ENCODE data around the gene TMEM169.
"Not testable (repeated sequence)": the region's sequence is repeated elsewhere in the genome, so short reads cannot be mapped to it uniquely, and the experiment has no call there.

The TMEM169 gene

DNA sequence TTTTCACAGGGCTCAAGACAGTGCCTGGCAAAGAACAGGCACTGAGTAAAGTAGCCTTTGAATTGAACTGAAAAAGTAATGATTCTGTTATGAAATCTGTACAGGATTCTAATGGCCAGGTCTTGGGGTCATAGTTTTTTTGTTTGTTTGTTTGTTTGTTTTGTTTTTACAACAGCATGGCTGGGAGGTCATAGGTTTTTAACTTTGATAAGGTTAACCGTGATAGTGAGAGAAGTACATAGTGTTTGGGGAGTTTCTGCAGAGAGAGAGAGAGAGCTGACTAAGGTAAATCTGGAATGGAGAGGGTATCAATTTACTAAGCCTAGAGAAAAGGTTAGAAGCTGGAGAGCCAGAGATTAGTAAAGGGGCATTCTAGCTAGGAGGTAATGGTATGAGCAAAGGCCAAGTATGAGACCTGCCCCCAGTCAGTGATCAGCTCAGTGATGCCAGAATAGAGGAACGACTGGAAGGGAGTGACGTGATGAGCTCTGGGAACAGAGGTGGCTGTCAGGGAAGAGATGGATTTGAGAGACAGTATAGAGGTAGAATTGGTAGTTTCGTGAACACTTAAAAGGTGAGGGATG, 53.3 kb downstream of the TMEM169 start:
- no peak for DNase-seq

DNA sequence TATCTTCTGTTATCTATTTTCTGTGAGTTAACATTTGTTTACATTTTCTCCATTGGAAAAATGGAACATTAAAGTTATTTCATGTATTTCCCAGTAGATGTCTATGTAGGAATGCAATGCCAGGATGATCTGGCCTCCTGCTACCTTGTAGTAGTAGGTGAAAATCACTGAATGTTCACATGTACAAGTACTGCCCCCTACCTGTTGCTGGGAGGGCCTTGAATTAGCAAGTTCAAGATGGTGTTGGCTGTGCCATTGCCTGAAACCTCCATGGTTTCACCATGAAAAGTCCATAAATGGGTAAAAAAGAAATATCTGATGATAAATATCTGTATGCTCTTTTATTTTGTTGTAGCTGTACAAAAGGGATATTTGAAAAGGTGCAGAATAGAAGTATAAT, 58.2 kb downstream of the TMEM169 start:
- no peak for DNase-seq

DNA sequence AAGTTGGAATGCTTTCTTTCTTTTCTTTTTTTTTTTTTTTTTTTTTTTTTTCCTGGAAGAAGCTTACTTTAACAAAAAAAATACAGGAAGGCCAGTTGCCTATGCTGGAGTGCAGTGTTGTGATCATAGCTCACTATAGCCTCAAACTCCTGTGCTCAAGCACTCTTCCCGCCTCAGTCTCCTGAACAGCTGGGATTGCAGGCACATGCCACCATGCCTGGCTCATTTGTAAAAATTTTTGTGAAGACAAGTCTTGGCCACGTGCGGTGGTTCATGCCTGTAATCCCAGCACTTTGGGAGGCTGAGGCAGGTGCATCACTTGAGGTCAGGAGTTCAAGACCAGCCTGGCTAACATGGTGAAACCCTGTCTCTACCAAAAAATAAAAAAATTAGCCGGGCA, 59.8 kb downstream of the TMEM169 start:
- not testable (repeated sequence) for DNase-seq

DNA sequence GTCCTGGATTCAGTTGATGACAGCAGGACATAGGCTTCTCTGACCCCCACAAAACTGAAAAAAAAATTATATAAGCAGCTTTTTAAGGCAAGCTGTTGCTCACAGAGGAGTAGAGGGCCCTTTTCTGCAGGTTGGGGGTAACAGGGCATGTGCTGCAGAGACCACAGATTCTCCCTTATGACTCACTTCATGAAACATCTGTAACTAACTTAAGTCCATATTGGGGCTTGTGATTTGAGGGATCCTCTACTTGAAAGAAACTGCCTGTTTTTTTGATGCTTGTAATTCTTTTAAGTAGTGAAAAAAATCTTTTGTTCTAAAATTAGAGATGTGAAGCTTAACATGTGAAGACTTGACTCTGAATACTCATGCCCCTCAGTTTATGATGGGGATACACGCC, 60.8 kb downstream of the TMEM169 start:
- DNase-seq: no peak

- no peak for DNase-seq
These were observed 62.7 kb downstream of the TMEM169 start for GRCh38 chr2:216144372-216144771.

- DNase-seq: no peak
These were observed 63.1 kb downstream of the TMEM169 start for GRCh38 chr2:216144857-216145256.

DNA sequence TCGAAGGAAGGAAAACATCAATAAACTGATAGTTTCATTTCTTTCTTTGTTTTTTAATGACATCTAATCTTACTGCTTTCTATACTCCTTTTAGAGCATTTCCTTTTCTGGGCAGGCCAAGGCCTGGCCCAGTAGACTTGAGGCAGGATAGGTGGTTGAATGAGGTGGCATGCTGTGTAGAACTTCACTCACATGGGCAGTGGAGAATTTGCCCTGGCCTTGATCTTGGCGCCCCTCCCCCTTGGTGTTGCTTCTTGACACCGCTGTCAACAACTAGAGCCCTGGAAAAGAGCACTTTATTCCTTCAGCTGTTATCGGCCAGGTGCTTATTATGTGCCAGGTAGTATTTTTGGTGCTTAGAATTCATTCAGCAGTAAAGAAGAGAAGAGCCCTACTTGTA, 64.9 kb downstream of the TMEM169 start:
- DNase-seq: no peak

DNA sequence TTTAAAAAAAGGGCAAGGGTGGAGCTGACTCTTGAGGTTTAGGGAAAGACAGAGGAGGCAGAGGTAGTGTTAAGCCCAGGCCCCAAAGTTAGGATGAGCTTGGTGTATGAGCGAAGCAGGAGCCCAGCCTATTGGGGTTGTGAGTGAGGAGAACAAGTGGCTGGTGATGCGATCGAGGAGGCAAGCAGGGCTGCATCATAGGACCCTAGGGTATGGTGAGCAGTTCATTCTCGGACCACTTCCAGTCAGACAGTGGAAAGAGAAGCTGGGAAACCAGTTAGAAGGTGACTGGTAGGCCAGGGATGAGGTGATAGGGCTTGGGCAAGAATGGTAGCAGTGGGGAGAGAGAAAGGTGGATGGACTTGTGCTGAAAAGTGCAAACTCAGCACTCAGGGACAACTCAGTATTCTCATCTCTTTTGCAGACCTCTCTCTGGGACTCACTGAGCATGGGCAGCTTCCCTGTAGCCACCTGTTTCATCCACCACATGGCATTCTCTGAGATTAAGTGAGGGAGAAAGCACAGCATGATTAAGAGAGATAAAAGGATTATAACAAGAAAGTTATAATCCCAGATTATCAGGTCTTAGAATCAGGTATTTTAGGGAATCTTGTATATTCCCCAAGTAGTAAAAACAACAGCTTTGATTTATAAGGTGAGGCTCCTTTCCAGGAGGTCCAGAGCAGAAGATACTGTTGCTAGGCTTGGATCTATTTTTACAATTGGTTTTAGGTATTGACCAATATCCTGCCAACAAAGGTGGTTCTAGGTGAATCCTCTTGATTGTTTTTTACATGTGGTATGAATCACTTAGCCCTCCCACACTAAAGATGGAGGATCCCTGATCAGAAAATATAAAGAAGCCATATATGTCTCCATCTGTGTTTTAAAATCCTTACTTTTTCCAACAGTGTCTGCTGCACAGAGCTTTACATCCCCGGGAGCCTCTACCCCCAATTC, 65.7 kb downstream of the TMEM169 start:
- DNase-seq: no peak

GRCh38 chr2:216148983-216149382, 67.3 kb downstream of the TMEM169 start:
- DNase-seq: no peak

DNA sequence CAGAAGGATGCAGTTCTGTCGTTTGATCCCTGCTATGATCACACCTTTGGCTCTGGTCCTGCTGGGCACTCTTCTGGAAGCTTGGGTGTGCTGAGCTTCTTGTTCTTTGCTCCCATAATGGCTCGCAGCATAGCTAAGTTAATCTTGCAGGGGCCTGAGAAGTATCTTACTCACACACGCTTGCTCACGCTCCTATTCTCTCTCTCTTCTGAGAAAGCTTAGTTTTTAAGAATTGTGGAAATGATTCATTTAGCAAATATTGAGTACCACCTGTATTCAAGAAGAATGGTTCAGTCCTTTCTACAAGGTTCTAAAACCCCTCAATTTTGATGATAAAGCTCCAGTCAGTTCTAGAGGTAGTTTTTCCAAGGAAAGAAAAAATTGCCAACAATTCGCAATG, 68.0 kb downstream of the TMEM169 start:
- DNase-seq: no peak

DNA sequence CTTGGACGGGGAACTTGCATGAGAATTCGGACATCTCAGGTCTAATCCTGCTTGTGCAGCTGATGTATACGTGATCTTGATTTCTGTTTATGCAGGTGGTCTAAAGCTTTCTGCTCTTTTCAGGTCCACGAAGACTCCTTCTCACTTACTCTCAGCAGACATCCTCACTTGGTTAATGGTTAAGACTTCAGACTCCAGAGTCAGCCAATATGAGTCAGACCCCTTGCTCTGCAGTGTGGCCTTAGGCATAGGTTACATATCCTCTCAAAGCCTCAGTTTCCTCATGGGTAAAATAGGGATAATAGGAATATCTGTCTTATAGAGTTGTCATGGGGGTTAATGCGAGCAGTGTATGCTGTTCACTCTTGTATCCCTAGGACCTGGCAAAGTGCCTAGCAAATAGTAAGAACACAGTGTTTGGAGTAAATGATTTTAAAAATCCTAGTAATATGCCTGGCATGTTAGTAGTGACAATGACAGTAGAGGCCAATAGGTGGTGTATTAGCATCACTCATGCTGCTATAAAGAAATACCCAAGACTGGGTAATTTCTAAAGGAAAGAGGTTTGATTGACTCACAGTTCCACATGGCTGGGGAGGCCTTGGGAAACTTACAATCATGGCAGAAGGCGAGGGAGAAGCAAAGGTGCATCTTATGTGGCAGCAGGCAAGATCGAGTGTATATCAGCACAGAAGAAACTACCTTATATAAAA, 69.8 kb downstream of the TMEM169 start:
- no peak for DNase-seq
